ENCODE data around the gene VOPP1. TPM values are rescaled to one million over a fixed set of nuclear protein-coding genes. Genes with fewer than 3 reads are reported as not detected.

The VOPP1 gene
- total and polyA plus RNA-seq, 10 of the 15 experiments (the other 5 are each of a cell fraction or from before 2014, with no cell fraction given), result 32.8 to 206 (median 129) TPM

- TF ChIP-seq BACH1 (IDR thresholded peaks at IDR 0.05; ENCODE audit: borderline replicate concordance) (peak; percentile 94), PKNOX1 (IDR thresholded peaks at IDR 0.05) (peak; percentile 64; the same call in 1 of the 2 replicates), TAF1 (IDR thresholded peaks at IDR 0.05; ENCODE audit: borderline replicate concordance, low read depth, low read length) (peak; percentile 31; the same call in 1 of the 2 replicates), POU2F2 (IDR thresholded peaks at IDR 0.05; ENCODE audit: borderline replicate concordance, low read depth, low read length) (peak; percentile 96), ZNF24 (IDR thresholded peaks at IDR 0.05) (peak; percentile 79), STAT3 (IDR thresholded peaks at IDR 0.05; ENCODE audit: low read depth, low read length) (peak; percentile 49; the same call in 1 of the 2 replicates), IKZF2 (IDR thresholded peaks at IDR 0.05) (peak; percentile 98 to 99), SMAD1 (IDR thresholded peaks at IDR 0.05; ENCODE audit: low read depth, partially characterized antibody) (no peak), ASH2L (IDR thresholded peaks at IDR 0.05; ENCODE audit: borderline replicate concordance, low read depth) (no peak), SMC3 (IDR thresholded peaks at IDR 0.05; ENCODE audit: borderline replicate concordance, low read length) (no peak), ATF2 (IDR thresholded peaks at IDR 0.05; ENCODE audit: low read length) (no peak), SP1 (IDR thresholded peaks at IDR 0.05; ENCODE audit: low read depth, low read length) (peak; percentile 88), CHD1 (IDR thresholded peaks at IDR 0.05; ENCODE audit: low read depth, low read length) (no peak), SRF (IDR thresholded peaks at IDR 0.05; ENCODE audit: low read depth in 2 of 2, low read length in 2 of 2) (peak in 1 of 2 experiments; percentile 65; a peak in 2 of 4 replicates), NR2F1 (conservative IDR thresholded peaks at IDR 0.05) (peak; percentile 95), FOXM1 (IDR thresholded peaks at IDR 0.05; ENCODE audit: low read depth, low read length) (no peak), ZSCAN29 (IDR thresholded peaks at IDR 0.05) (no peak; the same call in 1 of the 2 replicates), RELA (IDR thresholded peaks at IDR 0.05; ENCODE audit: borderline replicate concordance, partially characterized antibody) (peak; percentile 99), MAX (IDR thresholded peaks at IDR 0.05; ENCODE audit: low read depth, low read length) (peak; percentile 52; the same call in 1 of the 2 replicates), ZNF384 (IDR thresholded peaks at IDR 0.05; ENCODE audit: borderline replicate concordance, low read depth, low read length) (peak; percentile 97), FOXK2 (IDR thresholded peaks at IDR 0.05) (no peak), EED (IDR thresholded peaks at IDR 0.05; ENCODE audit: low read depth) (peak; percentile 99), ZZZ3 (IDR thresholded peaks at IDR 0.05; ENCODE audit: control insufficient read depth, insufficient read length, low read depth) (no peak), NRF1 (conservative IDR thresholded peaks at IDR 0.05; ENCODE audit: low read depth, low read length) (no peak), ZNF274 (IDR thresholded peaks at IDR 0.05; ENCODE audit: insufficient read depth, insufficient read length) (no peak), RUNX3 (IDR thresholded peaks at IDR 0.05; ENCODE audit: low read length) (no peak), TCF3 (IDR thresholded peaks at IDR 0.05; ENCODE audit: borderline replicate concordance, insufficient read depth, low read depth, low read length) (peak; percentile 100), USF1 (IDR thresholded peaks at IDR 0.05; ENCODE audit: borderline replicate concordance, extremely low read length, insufficient read depth, low read depth, low read length) (no peak), FOS (IDR thresholded peaks at IDR 0.05; ENCODE audit: borderline replicate concordance, extremely low read depth, insufficient read length) (no peak), TCF12 (IDR thresholded peaks at IDR 0.05; ENCODE audit: low read depth, low read length) (peak; percentile 100)
Measured at GRCh38 chr7:55533050-55533728, 39.1 kb downstream of the VOPP1 start (continued).
